ENCODE data around the gene SH3BP1.
"Not testable (repeated sequence)": the region's sequence is repeated elsewhere in the genome, so short reads cannot be mapped to it uniquely, and the experiment has no call there.

SH3BP1 gene

DNA sequence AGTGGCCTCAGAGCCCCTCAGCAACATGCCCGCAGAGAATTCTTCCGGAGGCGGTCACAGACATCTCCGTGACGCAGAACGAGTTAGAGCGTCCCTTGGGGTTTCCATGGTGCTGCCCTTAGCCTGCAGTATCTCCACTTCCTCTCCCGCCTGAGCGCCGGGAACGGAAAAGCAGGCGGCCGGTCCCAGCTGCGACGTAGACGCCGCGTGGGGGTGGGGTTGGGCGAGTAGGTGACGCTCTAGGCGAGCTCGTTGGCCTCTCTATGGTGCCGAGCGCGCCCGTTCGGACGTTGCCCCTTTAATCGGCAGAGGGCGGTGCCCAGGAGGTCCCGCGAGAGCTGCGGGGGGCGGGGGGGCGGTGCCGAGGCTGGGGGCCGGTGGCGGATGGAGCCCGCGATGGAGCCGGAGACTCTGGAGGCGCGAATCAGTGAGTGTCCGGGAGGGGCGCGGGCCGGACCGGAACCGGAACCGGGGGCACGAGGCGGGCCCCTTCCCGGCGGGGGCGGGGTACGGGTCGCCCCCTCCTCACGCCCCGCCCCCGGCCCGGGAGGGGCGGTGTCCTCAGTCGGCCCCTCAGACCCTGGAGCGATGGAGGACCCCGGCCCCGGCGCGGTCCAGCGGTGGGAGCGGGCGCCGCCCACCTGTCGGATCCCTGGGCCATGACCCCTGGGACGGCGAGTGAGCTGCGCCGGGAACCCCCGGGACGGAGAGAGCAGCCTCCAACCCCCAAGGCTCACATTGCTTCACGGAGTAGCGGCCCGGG is 30.8 kb upstream of the SH3BP1 start, which contains the start of gene GGA1:
Gene GGA1, plus strand, starts transcription at position 358 of the 763 bp plus-strand sequence. Its CDS starts 27 bp downstream, at position 385.
- no peak for TF ChIP-seq CTCF (conservative IDR thresholded peaks at IDR 0.05; ENCODE audit: low read depth)
- ChIA-PET POLR2A (ENCODE audit: low non-redundant PET) (interaction anchor here (0.5 to 1.0 kb wide), 4 partner anchors 64 to 196 kb away, joined by 3 to 7 read pairs (median 4); a partner anchor contains a TSS), CTCF (interaction anchor here (0.6 kb wide), 1 partner anchor 24 kb away, joined by 3 read pairs; no protein-coding TSS in a partner anchor)
- DNase-seq (ENCODE audit: low spot score), result peak; percentile 92
- peak within 1 kb of the TSS; percentile 96 for H3K27ac ChIP-seq

- peak overlapping the region; percentile 96 for H3K27ac ChIP-seq
- CTCF ChIA-PET, result interaction anchor here (0.6 kb wide), 1 partner anchor 889 kb away, joined by 3 read pairs; no protein-coding TSS in a partner anchor
- POLR2A ChIA-PET (ENCODE audit: low non-redundant PET), result interaction anchor here (0.5 to 0.6 kb wide), 2 partner anchors 31 to 176 kb away, joined by 4 to 6 read pairs; no protein-coding TSS in a partner anchor
- no peak for TF ChIP-seq CTCF (conservative IDR thresholded peaks at IDR 0.05; ENCODE audit: low read depth)
- peak; percentile 32 for DNase-seq (ENCODE audit: low spot score)
Observed at GRCh38 chr22:37609240-37610152, 30.0 kb upstream of the SH3BP1 start.

GRCh38 chr22:37610153-37610475 is 29.4 kb upstream of the SH3BP1 start:
- ChIA-PET CTCF (interaction anchor here (0.6 to 0.7 kb wide), 2 partner anchors 13 to 889 kb away, joined by 3 to 5 read pairs; no protein-coding TSS in a partner anchor), POLR2A (ENCODE audit: low non-redundant PET) (interaction anchor here (0.6 kb wide), 1 partner anchor 31 kb away, joined by 6 read pairs; no protein-coding TSS in a partner anchor)
- H3K27ac ChIP-seq, result peak overlapping the region; percentile 96
- DNase-seq (ENCODE audit: low spot score), result not testable (repeated sequence)

DNA sequence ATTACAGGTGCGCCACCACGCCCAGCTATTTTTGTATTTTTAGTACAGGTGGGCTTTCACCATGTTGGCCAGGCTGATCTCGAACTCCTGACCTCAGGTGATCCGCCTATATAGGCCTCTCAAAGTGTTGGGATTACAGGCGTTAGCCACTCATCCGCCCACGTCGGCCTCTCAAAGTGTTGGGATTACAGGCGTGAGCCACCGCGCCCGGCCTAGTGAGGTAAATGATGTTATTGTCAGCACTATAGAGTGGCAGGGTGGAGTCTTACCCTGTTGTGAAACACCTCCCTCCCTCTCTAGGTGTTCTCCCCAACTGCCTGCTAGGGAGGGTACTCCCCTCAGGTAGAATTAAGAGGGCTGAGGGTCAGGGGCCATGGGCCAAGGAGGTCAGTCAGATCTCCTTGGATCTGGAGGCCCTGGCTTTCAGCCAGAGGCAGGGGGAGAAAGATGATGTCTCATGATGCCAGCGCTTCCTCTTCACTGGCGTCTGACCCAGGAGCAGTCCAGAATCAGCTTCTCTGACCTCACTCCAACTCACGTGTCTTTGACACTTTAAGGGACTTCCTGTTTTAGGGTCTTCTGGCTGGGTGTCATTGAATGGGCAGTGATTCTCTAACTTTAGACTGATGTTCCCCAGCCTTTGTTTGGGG is 28.9 kb upstream of the SH3BP1 start:
- no peak for DNase-seq (ENCODE audit: low spot score)
- H3K27ac ChIP-seq, result peak overlapping the region; percentile 96
- CTCF ChIA-PET, result interaction anchor here (0.7 kb wide), 1 partner anchor 13 kb away, joined by 5 read pairs; no protein-coding TSS in a partner anchor
- TF ChIP-seq CTCF (conservative IDR thresholded peaks at IDR 0.05; ENCODE audit: low read depth), result no peak
- POLR2A ChIA-PET (ENCODE audit: low non-redundant PET), result no interaction called here

GRCh38 chr22:37611207-37611606 is 28.3 kb upstream of the SH3BP1 start:
- H3K27ac ChIP-seq, result peak overlapping the region; percentile 96

More at GRCh38 chr22:37611207-37611606, 28.3 kb upstream of the SH3BP1 start:
- ChIA-PET CTCF (no interaction called here), POLR2A (ENCODE audit: low non-redundant PET) (no interaction called here)
- no peak for DNase-seq (ENCODE audit: low spot score)
- TF ChIP-seq CTCF (conservative IDR thresholded peaks at IDR 0.05; ENCODE audit: low read depth), result no peak

Data from RWPE1 (cell line).